NCI-H1694 treated with DMSO at 0.1 percent for 48 hours (cell line): ENCODE results near the gene PIP5K1B.

ENCODE experiments used
- DNase-seq: peaks from one replicate; lab custom pipeline; 2025; lab: John Stamatoyannopoulos, UW

Gene PIP5K1B

GRCh38 chr9:68912561-68912960 lies 207.5 kb downstream of the PIP5K1B start:
- no peak for DNase-seq

- no peak for DNase-seq
These were observed 208.0 kb downstream of the PIP5K1B start for GRCh38 chr9:68913054-68913453.

GRCh38 chr9:68914751-68915150 lies 209.7 kb downstream of the PIP5K1B start:
- DNase-seq, result no peak

- no peak for DNase-seq
These were observed 214.6 kb downstream of the PIP5K1B start for GRCh38 chr9:68919661-68920060.

GRCh38 chr9:68920921-68921320 lies 215.9 kb downstream of the PIP5K1B start:
- no peak for DNase-seq

GRCh38 chr9:68923480-68923879 lies 218.4 kb downstream of the PIP5K1B start:
- no peak for DNase-seq

- no peak for DNase-seq
These were observed 220.1 kb downstream of the PIP5K1B start for GRCh38 chr9:68925175-68925574.

- DNase-seq, result no peak
These were observed 222.1 kb downstream of the PIP5K1B start for GRCh38 chr9:68927165-68927564.

GRCh38 chr9:68931821-68932220 lies 226.8 kb downstream of the PIP5K1B start:
- DNase-seq, result no peak

- DNase-seq, result no peak
These were observed 227.4 kb downstream of the PIP5K1B start for GRCh38 chr9:68932458-68932857.

GRCh38 chr9:68933434-68934328 lies 228.6 kb downstream of the PIP5K1B start:
- DNase-seq, result no peak

- DNase-seq, result no peak
These were observed 229.2 kb downstream of the PIP5K1B start for GRCh38 chr9:68934329-68934644.

GRCh38 chr9:68940573-68940972 lies 235.5 kb downstream of the PIP5K1B start:
- DNase-seq, result no peak

- no peak for DNase-seq
These were observed 236.9 kb downstream of the PIP5K1B start for GRCh38 chr9:68941780-68942459.

GRCh38 chr9:68942790-68943189 lies 237.8 kb downstream of the PIP5K1B start:
- no peak for DNase-seq

GRCh38 chr9:68947015-68947414 lies 242.0 kb downstream of the PIP5K1B start:
- no peak for DNase-seq

GRCh38 chr9:68947842-68948569 lies 243.0 kb downstream of the PIP5K1B start:
- no peak for DNase-seq

GRCh38 chr9:68949271-68950000 lies 244.4 kb downstream of the PIP5K1B start:
- no peak for DNase-seq

- no peak for DNase-seq
These were observed 245.1 kb downstream of the PIP5K1B start for GRCh38 chr9:68950188-68950587.

GRCh38 chr9:68950689-68951088 lies 245.6 kb downstream of the PIP5K1B start:
- no peak for DNase-seq

GRCh38 chr9:68951879-68952659 lies 247.0 kb downstream of the PIP5K1B start:
- DNase-seq, result no peak
